HG03103 (cell line): ENCODE measurements around the gene TAB2.

Experiments used
- ATAC-seq: cut with Tn5 transposase; IDR thresholded peaks from one replicate; pipeline ENCODE4 v1.9.1; 2021; ENCODE audit warnings: low read depth; ENCODE audit not compliant: unreplicated experiment

The TAB2 gene

DNA sequence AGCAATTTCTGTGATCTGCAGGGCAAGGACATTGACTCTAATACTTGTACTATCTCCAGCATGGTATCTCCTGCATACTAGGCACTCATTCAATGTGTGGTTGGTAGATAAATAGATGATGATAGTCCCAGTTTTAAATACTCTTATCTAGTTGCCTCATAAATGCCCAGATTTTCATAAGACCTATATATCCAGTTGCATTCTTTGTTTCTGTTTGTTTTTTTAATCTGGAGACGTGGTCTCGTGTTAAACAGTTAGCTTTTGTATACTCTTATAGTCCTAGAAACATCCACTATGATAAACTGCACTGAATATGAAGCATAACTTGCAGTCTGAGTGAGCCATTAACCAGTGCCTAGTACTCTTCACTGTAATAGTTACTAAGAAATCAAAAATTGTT is 47.0 kb downstream of the TAB2 start:
- ATAC-seq, result no peak

DNA sequence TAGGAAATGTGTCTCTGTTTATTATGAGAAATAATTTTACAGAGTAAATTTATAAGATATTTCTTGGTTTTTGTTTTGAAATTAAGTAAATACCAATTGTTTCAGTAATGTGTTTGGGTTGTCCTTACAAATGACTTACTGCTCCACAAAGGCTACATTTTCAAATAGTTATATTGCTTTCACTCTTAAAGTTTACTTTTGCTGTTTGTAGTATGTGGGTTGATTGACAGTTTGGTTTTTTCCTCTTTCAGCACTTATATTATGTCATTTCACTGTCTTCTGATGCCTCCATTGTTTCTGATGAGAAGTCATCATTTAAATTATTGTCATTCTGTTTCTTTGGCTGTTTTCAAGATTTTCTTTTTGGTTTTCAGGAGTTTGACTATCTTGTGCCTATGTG is 47.7 kb downstream of the TAB2 start:
- no peak for ATAC-seq

DNA sequence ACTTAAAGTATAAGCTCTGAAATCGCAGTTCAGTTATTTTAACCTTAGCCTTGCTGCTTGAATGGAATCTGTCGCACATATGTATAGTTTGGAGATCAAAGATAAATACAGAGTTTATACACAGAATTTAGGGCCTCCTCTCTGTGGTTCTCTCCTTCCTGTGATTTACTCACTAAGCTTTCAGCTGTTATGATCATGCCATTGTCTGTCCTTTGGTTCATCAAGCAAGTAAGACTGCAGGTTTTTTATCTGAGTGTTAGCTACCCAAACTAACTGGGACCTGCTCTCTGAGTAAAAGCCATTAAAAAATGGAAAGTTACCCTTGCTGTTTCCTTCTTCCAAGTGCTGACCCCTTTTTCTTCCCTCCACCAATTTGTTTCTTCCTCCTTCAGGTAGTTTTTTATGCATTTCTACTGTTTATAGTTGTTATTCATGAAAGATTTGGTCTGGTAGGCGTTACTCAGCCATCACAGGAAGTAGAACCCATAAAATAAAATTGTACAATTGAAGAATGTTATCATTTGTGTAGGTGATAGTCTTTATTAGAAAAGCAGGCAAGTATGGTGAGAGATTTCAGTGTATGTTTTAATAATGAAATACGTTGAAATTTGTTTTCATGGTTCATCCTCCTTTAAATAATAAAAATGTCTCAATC is 48.9 kb downstream of the TAB2 start:
- no peak for ATAC-seq

DNA sequence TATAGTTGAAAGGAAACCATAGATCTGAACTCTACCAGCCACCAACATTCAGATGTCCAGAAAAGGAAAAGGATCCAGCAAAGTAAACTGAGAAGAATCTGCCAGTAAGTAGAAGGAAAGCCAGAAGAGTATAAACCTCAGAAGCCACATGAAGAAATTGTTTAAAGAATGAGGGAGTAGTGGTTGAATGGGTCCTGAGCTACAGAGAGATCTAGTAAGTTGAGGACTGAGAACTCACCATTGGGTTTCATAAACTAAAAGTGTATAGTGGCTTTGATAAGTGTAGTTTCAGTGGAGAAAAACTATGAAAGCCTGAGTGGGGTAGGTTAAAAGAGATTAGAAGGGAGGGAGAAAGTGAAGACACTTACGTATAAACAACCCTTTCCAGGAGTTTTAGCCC is 50.6 kb downstream of the TAB2 start:
- ATAC-seq, result no peak

GRCh38 chr6:149371154-149371553 is 53.6 kb downstream of the TAB2 start:
- no peak for ATAC-seq

GRCh38 chr6:149372062-149372461 is 54.5 kb downstream of the TAB2 start:
- no peak for ATAC-seq

GRCh38 chr6:149373511-149373910 is 56.0 kb downstream of the TAB2 start:
- ATAC-seq, result no peak

GRCh38 chr6:149379977-149380376 is 62.5 kb downstream of the TAB2 start:
- no peak for ATAC-seq

GRCh38 chr6:149380523-149380922 is 63.0 kb downstream of the TAB2 start:
- no peak for ATAC-seq

DNA sequence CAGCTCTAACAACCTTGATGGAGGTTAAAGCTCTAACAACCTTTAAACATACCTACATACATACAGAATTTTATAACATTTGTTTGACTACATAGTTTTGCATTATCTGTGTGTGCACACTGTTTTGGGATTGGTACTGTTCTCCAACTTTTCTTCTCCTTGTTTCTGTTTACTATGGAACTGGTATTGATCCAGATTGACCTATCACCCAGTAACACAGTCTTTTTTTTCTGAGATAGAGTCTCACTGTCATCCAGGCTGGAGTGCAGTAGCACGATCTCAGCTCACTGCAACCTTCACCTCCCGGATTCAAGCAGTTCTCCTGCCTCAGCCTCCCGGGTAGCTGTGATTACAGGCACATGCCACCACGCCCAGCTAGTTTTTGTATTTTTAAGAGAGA is 65.9 kb downstream of the TAB2 start:
- no peak for ATAC-seq

DNA sequence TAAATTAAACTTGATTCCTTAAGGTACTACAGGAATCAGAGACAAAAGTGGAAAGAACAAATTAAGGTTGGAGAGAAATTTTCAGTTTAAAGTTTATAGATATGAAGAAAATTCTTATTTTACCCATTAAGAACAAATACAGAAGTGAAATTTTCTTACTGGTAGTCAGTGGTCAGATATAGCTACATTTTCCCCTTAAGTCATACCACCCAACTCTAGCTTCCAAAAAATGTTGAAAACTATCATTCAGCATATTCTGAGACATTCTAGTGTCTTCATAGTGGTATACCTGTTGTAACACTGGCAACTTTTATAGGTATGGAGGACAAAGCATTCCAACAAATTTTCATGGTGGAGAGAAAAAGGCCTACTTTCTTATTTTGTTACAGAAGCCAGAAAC is 67.0 kb downstream of the TAB2 start:
- ATAC-seq, result no peak

GRCh38 chr6:149385998-149386646 is 68.6 kb downstream of the TAB2 start:
- no peak for ATAC-seq

- no peak for ATAC-seq
Observed at GRCh38 chr6:149387779-149388512, 70.4 kb downstream of the TAB2 start.

DNA sequence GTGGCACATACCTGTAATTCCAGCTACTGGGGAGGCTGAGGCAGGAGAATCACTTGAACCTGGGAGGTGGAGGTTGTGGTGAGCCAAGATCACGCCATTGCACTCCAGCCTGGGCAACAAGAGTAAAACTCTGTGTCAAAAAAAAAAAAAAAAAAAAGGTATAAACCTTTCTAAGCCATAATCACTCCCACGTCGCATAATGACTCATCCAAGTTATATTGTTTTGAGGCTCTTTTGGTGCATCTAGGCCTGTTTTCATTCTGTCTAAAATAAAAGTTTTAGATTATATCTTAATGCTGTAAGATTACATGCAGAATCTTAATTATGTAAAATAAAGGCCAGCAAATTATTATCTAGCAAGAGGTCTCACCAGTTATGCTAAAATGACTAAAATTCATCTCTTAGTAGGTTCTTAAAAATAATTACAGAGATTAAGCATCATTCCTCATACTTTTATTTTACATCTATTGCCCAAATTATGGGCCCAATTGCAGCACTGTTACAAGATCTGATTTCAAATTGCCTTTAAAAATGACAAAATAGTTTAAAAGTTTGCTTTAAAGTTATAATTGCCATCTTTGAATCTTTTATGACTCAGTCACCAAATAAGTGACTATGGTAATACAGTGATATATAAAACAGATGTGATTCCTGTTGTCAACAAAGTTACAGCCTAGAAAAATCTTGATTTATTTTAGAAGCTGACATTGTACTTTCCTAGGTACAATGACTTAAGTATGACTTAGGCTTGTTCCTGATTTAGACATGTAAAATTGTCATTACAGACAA is 72.2 kb downstream of the TAB2 start:
- no peak for ATAC-seq

GRCh38 chr6:149392093-149392492 is 74.6 kb downstream of the TAB2 start:
- no peak for ATAC-seq

DNA sequence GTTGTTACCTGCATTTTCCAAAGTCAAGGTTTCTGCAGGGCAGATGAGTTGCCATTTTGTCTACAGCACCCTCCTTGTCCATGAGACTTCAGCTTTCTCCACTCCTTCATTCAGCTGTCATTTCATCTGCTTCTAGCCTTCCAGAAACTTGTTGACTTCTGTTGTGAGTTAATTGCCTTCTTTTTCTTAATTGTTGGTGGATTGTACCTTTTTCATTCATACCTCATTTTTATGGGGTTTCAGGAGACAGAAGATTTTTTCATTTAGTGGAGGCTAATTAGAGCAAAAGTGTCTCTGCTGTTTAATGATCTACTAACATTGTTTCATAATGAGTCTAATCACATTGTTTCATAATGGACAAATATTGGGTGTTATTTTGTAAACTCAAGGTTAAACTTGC is 75.0 kb downstream of the TAB2 start:
- ATAC-seq, result no peak

GRCh38 chr6:149393002-149393679 is 75.6 kb downstream of the TAB2 start:
- no peak for ATAC-seq

DNA sequence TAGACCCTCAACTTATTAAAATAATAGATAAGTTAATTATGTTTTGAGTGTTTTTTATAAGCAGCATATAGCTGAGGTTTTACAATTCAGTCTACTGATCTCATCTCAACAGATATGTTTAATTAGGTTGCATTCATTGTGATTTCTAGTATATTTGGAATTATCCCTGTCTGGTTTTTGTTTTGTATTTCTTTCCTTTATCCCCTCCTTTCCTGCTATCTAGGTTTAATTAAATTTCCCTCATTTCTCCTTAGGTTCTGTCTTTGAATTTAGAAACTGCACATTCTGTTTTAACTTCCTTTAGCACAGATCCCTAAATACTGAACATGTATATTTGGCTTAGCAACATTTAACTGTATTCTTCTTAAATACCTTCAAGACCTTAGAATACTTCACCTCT is 77.7 kb downstream of the TAB2 start:
- no peak for ATAC-seq

- no peak for ATAC-seq
Observed at GRCh38 chr6:149397384-149397783, 79.9 kb downstream of the TAB2 start.

GRCh38 chr6:149400050-149400449 is 82.5 kb downstream of the TAB2 start, which contains the start of gene SUMO4:
Gene SUMO4, plus strand, starts transcription at chr6:149400262. Its CDS starts 130 bp downstream, at chr6:149400392.
- no peak for ATAC-seq
